ENCODE data around the gene PARVA.

PARVA gene

DNA sequence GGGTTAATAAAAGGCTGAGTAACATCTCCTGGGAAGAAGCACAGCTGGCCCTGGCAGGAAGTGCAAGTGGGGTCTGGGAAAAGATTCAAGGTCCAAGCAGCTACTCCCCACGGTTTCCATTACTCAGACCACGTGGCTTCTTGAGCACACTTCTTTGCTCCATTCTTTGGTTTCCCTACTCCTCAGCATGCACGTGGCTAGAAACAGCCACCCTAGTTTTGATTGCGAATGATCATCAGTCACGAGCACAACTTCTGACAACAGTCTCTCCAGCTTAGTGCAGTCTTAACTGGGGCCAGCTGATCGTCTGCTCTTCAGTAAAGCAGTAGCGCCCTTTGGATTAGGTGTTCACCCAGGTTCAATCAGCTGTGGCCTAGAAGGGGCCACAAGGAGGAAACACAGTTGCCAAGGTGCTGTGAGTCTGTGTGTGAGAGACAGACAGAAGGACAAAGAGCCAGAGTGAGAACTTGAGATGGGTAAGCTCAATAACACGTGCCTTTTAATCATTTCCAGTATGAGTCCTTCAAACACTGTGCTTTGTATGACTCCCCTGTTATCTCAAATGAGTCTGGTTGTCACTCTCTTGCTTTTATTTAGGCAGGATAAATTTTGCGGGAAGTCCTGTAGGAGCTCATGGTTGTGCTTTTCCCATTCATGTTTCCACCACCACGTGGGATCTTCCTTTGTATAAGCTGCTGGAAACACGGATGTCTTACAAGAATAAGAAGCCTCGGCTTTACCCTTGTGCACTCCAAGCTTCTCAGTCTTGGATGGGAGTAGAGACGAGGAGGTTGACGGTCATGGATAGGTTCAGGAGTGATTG is 901 bp upstream of the PARVA start:
- DNase-seq (ENCODE audit: low read depth) = no peak

- no peak for DNase-seq (ENCODE audit: low read depth)
Observed at GRCh38 chr11:12377824-12378593, 638 bp downstream of the PARVA start.

DNA sequence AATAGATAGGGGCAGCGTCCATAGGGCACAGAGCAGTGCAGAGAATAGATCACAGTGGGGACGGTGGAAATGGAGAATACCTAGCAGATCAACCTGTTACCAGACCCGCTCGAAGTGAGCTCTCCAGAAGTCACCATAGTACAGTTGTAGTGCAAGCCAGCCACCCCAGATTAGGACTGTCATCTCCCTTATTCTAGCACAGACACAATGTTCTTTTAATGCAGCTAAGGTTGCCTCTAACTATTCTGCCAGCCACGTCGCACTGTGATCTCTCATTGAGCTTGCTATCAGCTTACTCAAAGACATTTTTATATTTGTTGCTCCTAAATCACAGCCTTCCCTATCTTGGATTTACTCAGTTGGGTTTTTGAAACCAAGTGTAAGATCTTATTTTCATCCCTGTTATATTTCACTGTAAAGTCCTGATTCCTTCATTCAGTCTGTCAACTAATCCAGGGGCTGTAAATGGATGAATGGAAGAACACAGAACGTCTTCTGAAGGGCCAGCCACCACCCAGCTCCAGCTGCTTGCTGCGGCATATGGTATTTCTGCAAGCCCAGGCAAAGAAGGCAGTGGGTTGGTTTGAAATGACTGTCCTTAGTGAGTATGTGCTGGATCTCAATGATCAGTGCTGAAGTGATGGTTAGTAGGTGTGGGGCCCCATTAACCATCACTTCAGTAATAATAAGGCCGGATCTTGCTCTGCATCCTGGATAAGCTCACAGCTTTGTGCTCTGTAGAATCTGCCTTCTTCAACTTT is 3.4 kb downstream of the PARVA start:
- no peak for DNase-seq (ENCODE audit: low read depth)

DNA sequence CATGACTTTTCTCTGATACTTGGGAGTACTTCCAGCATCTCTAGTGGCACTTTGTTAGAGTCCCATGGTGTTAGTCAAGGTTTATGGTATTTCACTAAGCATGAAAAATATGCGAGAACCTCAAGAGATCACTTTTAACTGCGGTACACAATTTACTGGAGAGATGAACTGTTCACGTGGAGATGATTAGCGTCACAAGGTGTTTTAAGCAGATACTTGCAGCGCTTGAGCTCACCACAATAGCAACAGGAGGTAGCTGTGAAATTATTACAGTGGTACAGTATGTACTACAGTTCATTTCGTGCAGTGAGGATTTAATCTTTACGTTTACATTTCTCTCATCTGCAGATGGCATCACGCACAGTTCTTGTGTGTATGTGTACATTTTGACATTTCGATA is 4.5 kb downstream of the PARVA start:
- no peak for DNase-seq (ENCODE audit: low read depth)

- no peak for DNase-seq (ENCODE audit: low read depth)
Observed at GRCh38 chr11:12382451-12382850, 5.1 kb downstream of the PARVA start.

DNA sequence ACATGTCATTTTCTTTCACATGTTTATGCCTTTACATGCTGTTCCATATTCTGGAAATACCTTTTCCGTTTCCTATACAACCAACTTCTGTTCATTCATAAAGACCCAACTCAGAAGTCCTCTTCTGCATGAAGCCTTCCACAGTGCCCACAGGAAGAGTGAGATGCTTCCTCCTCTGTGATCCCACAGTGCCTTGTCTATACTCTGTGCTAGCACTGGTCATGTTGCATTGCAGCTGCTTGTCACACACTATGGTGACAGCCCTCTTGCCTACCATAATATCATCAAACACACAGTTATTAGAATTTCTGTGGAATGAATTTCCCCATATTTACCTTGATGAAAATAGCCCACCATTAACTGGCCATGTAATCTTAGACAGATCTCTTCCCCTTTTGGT is 8.9 kb downstream of the PARVA start:
- no peak for DNase-seq (ENCODE audit: low read depth)

DNA sequence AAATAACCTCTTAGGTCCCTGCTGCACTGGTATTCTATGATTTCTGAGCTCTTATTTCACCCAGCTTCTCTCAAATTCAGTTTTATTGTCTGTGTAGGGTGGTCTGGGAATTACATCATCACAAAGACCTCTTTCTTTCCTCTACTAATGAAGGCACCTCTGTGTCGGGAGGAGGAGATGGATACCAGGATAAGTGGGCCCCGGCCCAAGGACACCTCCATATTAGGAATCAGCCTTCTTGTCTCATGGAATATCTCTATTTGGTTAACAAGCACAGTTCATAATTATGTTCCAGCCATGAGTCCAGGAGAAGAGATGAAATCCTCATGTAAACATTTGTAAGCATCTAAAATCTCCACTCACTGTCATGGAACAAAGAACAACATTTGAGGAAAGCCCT is 9.4 kb downstream of the PARVA start:
- DNase-seq (ENCODE audit: low read depth) = no peak

DNA sequence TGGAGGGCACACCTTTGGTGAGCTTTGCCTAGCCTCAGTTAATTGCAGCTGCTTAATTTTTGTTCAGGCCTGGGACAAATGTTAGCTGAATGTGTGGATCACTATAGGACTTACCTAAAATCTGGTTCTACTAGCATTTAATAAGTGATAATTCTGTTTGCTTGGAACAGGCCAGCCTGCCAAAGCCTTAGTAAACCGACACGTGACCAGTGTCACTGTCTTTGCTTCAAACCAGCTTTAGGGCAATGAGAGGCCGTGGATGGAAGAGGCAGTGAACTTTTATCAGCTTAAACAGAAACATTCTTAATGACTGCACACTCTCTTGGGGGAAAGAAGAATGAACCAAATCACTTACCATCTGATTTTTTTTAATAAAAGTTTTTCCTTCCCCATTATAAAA is 10.8 kb downstream of the PARVA start:
- no peak for DNase-seq (ENCODE audit: low read depth)

DNA sequence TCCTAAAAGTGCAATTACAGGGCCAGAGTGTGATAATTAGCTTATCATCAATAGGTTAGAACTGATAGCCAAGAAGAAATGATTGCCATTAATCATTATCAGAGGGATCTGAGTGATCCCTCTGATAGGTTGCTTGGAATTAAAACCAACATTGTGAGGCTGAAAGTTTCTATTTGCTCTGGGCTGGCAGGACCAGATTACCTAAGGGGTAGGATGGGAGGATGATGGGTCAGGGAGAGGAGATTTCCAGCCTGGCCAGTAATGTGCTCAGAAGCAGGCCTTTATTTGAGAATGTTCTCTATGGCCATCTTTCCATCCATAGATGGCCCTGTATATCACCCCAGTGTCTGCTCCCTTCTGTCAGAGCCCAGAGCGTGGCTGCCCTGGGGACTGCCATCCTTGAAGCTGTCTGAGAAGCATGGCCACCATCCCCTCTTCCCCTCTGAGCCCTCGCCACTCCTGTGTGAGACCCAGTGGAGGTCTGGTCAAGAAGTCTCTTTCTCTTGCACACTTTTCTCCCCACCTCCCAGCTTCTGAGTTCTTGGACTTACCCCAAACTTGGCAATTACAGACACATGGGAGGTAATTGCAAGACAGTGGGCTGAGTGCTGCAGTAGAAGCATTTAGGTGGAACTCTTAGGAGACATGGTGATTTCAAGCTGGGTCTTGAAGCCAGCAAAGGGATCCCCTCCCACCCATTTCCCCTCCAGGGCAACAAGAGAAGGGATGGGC is 11.7 kb downstream of the PARVA start:
- no peak for DNase-seq (ENCODE audit: low read depth)

- no peak for DNase-seq (ENCODE audit: low read depth)
Observed at GRCh38 chr11:12389676-12390657, 12.6 kb downstream of the PARVA start.

DNA sequence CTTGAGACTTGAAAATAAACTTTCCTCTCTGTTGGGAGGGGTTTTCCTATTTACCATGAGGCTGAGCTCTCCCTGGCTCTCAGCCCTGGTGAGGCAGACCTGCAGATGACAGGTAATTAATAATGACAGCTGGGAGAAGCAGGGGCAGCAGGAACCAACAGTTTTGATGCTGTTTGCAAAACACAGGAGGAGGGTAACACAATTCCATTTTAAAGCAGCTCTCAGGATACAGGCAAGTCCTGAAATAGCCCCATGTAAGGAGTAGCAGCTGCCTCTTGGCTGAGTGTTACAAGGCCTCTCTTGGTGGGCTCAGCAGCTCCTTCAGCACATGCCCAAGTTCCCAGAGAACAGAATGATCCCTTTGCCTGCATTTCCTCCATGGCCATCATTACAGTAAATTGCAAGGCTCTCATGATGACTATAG is 13.3 kb downstream of the PARVA start:
- DNase-seq (ENCODE audit: low read depth) = no peak

GRCh38 chr11:12392672-12393071 is 15.3 kb downstream of the PARVA start:
- no peak for DNase-seq (ENCODE audit: low read depth)

DNA sequence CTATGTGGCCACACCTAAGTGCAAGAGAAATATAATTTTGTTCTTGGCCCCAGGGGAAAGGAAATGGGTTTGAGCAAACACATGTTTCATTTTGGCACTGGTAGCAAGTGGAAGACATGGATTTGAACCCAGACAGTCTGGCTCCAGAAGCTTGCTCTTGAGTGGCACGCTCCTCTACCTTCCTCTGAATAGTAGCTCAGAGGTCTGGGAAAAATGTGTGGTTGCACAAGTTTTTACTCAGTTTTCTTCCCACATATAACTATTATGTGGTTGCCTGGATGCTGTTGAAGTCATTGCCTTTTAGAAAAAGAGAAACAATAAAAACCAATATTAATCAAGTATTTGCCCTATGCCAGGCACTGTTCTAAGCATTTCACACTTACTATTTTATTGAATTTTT is 16.3 kb downstream of the PARVA start:
- no peak for DNase-seq (ENCODE audit: low read depth)

DNA sequence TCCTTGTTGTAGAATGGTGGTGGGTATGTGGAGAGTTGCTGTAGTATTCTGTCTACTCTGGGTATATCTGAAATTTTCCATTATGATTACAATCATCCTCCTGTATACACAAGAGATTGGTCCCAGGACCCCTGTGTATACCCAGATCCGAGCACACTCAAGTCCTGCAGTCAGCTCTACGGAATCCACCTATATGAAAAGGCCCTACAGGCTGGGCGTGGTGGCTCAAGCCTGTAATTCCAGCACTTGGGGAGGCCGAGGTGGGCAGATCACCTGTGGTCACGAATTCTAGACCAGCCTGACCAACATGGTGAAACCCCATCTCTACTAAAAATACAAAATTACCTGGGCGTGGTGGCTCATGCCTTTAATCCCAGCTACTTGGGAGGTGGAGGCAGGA is 17.2 kb downstream of the PARVA start:
- DNase-seq (ENCODE audit: low read depth) = no peak

- DNase-seq (ENCODE audit: low read depth) = no peak
Observed at GRCh38 chr11:12395333-12395732, 18.0 kb downstream of the PARVA start.

DNA sequence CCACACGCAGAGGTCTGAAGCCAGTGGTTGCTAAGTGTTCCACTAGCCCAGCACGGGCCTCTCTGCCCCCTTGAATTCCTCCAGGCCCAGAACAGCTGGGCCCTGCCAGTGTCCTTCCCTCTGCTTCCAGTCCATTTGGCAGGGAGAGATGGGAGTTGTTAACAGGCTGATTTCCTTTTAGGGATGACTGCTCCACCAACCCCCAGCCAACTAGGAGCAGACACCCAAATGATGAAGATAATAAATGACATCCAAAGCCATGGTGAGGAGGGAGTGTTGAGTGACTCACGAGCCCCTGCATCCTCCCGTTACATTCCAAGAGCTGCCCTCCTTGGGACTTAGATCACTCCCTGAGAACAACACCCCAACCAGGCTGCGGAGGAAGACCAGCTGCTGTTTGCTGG is 20.6 kb downstream of the PARVA start:
- DNase-seq (ENCODE audit: low read depth) = no peak

DNA sequence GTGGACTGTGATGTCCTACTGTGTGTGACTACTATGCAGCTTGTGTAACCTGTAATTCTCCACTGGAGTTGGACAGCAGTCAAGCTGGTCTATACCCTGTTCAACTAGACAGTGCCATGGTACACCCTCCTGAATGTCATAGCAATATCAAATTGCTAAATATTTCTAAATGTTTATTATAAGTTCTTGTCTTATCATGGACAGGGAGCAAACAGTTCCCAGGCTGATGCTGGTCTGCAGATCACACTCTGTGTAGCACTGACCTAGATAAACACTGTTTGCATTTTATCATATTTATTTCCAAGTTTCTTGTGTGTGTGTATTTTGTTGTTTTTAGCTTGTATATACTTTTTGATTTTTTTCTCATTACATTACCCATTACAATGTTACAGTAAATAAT is 22.0 kb downstream of the PARVA start:
- DNase-seq (ENCODE audit: low read depth) = no peak

- no peak for DNase-seq (ENCODE audit: low read depth)
Observed at GRCh38 chr11:12402025-12402424, 24.7 kb downstream of the PARVA start.

DNA sequence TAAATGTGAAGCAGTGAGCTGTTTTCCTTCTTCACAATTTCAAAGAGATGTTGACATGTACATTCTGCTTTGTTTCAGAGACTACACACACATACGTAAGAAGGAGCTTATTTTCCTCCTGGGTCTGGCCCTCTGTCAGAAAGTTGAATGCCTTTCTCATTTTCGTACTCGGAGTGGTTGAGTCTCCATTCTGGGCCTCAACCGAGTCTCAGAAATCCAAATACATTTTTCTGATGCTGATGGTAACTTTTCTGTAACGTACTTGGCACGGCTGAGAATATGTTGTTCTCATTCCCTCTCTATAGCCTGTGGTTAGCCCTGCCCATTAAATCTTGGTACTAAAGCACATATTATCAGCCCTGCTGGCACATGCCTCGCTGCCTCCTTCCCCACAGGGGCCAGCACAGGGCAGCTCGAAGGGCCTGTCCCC is 25.3 kb downstream of the PARVA start:
- no peak for DNase-seq (ENCODE audit: low read depth)

DNA sequence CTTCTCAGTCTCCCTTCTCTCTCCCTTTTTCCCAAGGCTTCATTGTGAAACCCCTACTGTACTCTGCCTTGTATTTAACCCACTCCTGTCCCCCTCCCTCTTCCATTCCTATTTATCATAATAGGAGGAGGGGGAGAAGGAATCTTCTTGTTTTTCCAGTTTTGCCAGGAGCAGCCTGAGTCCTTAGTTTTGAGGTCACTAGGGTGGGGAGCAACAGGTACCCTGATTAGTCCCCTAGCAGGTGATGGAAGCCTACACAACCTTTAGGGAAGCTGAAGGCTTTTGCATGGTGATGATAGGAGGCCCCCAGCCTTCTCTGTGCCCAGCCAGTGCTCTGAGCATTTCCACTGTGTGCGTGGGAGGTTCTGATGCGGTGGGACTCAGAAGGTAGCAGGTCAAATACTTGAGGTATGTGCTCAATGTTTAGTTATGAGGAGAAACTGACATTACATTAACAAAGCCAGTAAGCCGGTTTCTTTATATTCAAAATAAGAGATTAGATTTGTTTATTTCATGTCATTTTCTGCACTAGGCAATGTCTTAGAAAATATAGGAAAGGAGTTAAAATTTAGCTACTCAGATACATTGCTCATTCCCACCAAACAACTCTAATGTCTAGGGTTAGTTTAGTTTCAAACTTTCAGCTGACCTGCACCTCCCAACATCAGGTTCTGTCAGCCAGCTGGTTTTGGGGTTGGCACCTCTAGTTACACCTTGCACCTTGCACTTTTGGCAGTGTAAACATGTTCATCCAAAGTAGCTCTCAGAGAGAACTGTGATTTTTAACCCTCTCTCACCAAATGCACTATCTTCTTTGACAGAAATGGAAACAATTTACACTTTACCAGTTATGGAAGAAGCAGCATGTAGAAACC is 26.0 kb downstream of the PARVA start:
- DNase-seq (ENCODE audit: low read depth) = no peak
